ENCODE data around the gene PTK6.

Gene PTK6

DNA sequence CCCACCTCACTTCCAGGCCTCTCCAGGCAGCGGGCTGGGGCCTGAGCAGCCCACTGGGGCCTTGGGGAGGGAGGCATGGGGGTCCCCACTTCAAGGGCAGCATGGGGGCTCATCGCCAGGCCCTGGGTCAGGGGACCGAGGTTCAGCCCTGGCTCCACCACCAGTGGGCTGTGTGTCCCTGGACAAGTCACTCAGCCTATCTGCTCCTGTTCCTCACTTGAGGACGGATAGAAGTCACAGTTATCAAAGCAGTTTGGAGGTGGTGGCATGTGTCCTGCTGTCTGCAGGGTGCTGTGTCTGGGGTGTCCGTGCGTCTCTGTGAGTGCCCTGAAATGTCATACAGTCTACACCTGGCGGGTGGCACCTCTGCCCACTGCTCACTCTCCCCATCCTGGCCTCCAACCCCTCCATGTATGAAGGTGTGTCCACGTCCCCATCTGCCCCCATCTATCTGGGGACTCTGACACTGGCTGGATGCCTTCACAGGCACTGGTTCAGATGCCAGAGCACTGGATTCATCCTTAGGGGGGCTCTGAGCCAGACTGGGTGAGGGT lies 41.9 kb downstream of the PTK6 start:
- H3K4me3 ChIP-seq (ENCODE audit: low read depth, low read length): no peak overlapping the region
- H3K27ac ChIP-seq (ENCODE audit: low read depth, low read length): no peak overlapping the region
- H2AFZ ChIP-seq (ENCODE audit: low read length, unreplicated experiment): no peak overlapping the region
- peaks cover 16% of the 10 kb centered on the region for H3K27me3 ChIP-seq (ENCODE audit: insufficient read depth, low read length)
- H3K36me3 ChIP-seq (ENCODE audit: insufficient read depth, low read length): no peaks in the 10 kb centered on the region
- H3K4me1 ChIP-seq (ENCODE audit: control insufficient read depth, insufficient read depth, low read length, unreplicated experiment): peaks cover 8% of the 10 kb centered on the region
- H3K79me2 ChIP-seq (ENCODE audit: control insufficient read depth, insufficient read depth, low read length, unreplicated experiment): no peaks in the 10 kb centered on the region

DNA sequence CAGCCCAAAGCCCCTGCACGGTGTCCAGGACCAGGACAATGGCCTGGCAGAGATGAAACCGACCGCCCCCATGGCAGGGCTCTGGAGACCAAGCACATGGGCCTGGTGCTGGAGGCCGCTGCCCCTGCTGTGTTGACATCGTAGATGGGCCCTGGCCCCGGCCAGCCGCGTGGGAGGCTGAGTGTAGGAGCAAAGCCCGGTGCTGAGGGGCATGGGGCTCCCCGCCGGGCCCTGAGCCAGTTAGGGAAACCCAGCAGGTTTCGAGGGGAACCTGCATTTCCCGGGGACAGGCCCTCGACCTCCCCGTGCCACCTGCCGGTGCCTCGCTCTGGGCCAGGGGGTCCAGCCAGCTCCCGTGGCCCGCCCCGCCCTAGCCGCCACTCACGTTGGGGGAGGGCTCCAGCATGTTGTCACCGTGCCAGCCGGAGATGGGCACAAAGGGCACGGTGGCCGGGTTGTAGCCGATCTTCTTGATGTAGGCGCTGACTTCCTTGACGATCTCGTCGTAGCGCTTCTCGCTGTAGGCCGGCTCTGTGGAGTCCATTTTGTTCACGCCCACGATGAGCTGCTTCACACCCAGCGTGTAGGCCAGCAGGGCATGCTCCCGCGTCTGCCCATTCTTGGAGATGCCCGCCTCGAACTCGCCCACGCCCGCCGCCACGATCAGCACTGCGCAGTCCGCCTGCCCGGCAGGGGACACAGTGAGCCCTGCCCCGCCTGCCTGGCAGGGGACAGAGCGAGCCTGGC lies 42.6 kb downstream of the PTK6 start:
- no peaks in the 10 kb centered on the region for H3K36me3 ChIP-seq (ENCODE audit: insufficient read depth, low read length)
- H3K27me3 ChIP-seq (ENCODE audit: insufficient read depth, low read length): peaks cover 12% of the 10 kb centered on the region
- no peak overlapping the region for H2AFZ ChIP-seq (ENCODE audit: low read length, unreplicated experiment)
- no peak overlapping the region for H3K27ac ChIP-seq (ENCODE audit: low read depth, low read length)
- H3K4me1 ChIP-seq (ENCODE audit: control insufficient read depth, insufficient read depth, low read length, unreplicated experiment): peaks cover 8% of the 10 kb centered on the region
- H3K4me3 ChIP-seq (ENCODE audit: low read depth, low read length): no peak overlapping the region
- H3K79me2 ChIP-seq (ENCODE audit: control insufficient read depth, insufficient read depth, low read length, unreplicated experiment): no peaks in the 10 kb centered on the region

DNA sequence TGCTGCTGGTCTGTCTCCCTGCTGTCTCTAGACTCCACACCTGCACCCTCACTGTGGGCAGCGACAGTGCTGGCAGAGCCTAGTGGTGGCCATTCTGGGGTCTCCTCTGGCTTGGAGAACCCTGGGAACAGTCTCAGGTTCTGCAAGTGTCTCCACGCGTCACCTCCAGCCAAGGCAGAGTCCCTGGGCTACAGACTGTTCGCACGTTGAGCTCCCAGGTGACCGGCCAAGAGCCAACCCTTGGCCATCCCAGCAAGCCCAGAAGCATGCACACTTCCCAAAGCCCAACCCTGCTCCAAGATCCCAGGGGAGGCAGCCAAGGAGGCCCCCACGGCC lies 43.1 kb downstream of the PTK6 start:
- Histone ChIP-seq H3K79me2 (ENCODE audit: control insufficient read depth, insufficient read depth, low read length, unreplicated experiment) (no peaks in the 10 kb centered on the region), H3K4me3 (ENCODE audit: low read depth, low read length) (no peak overlapping the region), H3K36me3 (ENCODE audit: insufficient read depth, low read length) (no peaks in the 10 kb centered on the region), H2AFZ (ENCODE audit: low read length, unreplicated experiment) (no peak overlapping the region), H3K27ac (ENCODE audit: low read depth, low read length) (no peak overlapping the region), H3K4me1 (ENCODE audit: control insufficient read depth, insufficient read depth, low read length, unreplicated experiment) (peaks cover 8% of the 10 kb centered on the region), H3K27me3 (ENCODE audit: insufficient read depth, low read length) (peaks cover 14% of the 10 kb centered on the region)

DNA sequence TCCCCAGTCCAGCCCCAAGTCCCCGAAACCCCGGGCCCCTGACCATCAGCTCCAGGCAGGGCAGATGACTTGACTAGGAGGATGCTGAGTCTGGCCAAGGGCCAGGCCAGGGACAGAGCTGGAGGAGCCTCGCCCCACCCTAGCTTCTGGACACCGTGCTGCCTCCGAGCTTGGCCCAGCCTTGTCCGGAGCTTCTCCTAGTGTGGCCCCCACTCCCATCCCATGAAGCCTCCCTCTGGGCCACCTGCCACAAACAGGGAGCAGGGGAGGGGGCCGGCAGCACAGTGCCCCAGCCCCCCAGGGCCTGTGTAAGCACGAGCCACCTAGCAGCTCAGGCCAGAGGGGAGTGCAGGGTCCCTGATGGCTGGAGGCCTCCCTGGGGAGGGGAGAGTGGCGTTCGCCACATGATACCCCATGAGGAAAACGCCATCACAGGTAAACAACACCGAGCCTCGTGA lies 43.6 kb downstream of the PTK6 start:
- no peaks in the 10 kb centered on the region for H3K79me2 ChIP-seq (ENCODE audit: control insufficient read depth, insufficient read depth, low read length, unreplicated experiment)
- peaks cover 8% of the 10 kb centered on the region for H3K4me1 ChIP-seq (ENCODE audit: control insufficient read depth, insufficient read depth, low read length, unreplicated experiment)
- no peak overlapping the region for H3K27ac ChIP-seq (ENCODE audit: low read depth, low read length)
- H3K4me3 ChIP-seq (ENCODE audit: low read depth, low read length): no peak overlapping the region
- peaks cover 19% of the 10 kb centered on the region for H3K27me3 ChIP-seq (ENCODE audit: insufficient read depth, low read length)
- H3K36me3 ChIP-seq (ENCODE audit: insufficient read depth, low read length): no peaks in the 10 kb centered on the region
- H2AFZ ChIP-seq (ENCODE audit: low read length, unreplicated experiment): no peak overlapping the region

DNA sequence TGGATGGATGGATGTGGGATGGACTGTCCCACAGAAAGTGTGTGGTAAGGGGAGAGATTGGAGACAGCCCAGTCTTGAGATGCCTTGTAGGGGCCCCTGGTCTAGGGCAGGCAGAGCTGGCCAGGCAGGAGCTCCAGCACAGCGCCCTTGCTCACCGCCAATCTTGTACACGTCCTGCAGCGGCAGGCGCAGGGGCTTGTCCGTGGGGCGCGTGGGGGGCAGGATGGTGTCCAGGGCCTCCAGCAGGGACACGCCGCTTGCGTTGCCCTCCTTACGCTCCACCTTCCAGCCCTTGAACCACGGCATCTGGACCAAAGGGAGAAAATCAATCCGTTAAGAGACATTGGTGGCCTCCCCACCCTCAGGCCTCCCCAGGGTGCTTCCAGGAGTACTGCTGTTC lies 44.2 kb downstream of the PTK6 start:
- H2AFZ ChIP-seq (ENCODE audit: low read length, unreplicated experiment): no peak overlapping the region
- no peaks in the 10 kb centered on the region for H3K79me2 ChIP-seq (ENCODE audit: control insufficient read depth, insufficient read depth, low read length, unreplicated experiment)
- no peak overlapping the region for H3K27ac ChIP-seq (ENCODE audit: low read depth, low read length)
- H3K36me3 ChIP-seq (ENCODE audit: insufficient read depth, low read length): no peaks in the 10 kb centered on the region
- H3K27me3 ChIP-seq (ENCODE audit: insufficient read depth, low read length): peaks cover 15% of the 10 kb centered on the region
- peaks cover 3% of the 10 kb centered on the region for H3K4me1 ChIP-seq (ENCODE audit: control insufficient read depth, insufficient read depth, low read length, unreplicated experiment)
- no peak overlapping the region for H3K4me3 ChIP-seq (ENCODE audit: low read depth, low read length)

DNA sequence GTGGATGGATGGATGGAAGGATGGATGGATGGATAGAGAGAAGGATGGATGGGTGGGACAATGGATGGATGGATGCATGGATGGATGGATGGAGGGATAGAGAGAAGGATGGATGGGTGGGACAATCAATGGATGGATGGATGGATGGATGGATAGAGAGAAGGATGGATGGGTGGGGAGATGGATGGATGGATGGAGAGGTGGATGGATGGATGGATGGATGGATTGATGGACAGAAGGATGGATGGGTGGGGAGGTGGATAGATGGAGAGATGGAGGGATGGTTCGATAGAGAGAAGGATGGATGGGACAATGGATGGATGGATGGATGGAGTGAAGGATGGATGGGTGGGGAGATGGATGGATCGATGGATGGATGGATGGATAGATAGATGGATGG lies 44.7 kb downstream of the PTK6 start:
- no peak overlapping the region for H2AFZ ChIP-seq (ENCODE audit: low read length, unreplicated experiment)
- peaks cover 20% of the 10 kb centered on the region for H3K27me3 ChIP-seq (ENCODE audit: insufficient read depth, low read length)
- no peak overlapping the region for H3K4me3 ChIP-seq (ENCODE audit: low read depth, low read length)
- H3K36me3 ChIP-seq (ENCODE audit: insufficient read depth, low read length): no peaks in the 10 kb centered on the region
- no peaks in the 10 kb centered on the region for H3K4me1 ChIP-seq (ENCODE audit: control insufficient read depth, insufficient read depth, low read length, unreplicated experiment)
- no peaks in the 10 kb centered on the region for H3K79me2 ChIP-seq (ENCODE audit: control insufficient read depth, insufficient read depth, low read length, unreplicated experiment)
- H3K27ac ChIP-seq (ENCODE audit: low read depth, low read length): no peak overlapping the region

DNA sequence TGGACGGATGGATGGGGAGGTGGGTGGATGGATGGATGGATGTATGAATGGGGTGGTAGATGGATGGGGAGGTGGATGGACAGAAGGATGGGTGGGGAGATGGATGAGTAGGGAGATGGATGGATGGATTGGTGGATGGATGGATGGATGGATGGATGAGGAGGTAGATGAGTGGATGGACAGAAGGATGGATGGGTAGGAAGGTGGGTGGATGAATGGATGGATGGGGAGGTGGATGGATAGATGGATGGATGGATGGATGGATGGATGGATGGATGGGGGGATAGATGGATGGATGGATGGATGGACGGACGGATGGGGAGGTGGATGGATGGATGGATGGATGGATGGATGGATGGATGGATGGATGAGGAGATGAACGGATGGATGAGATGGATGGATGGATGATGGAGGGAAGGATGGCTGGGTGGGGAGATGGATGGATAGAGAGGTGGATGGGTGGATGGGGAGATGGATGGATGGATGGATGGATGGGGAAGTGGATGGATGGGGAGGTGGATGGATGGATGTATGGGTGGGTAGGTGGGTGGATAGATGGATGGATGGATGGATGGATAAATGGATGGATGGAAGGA lies 45.4 kb downstream of the PTK6 start:
- no peak overlapping the region for H3K27ac ChIP-seq (ENCODE audit: low read depth, low read length)
- peaks cover 24% of the 10 kb centered on the region for H3K27me3 ChIP-seq (ENCODE audit: insufficient read depth, low read length)
- no peak overlapping the region for H2AFZ ChIP-seq (ENCODE audit: low read length, unreplicated experiment)
- H3K79me2 ChIP-seq (ENCODE audit: control insufficient read depth, insufficient read depth, low read length, unreplicated experiment): no peaks in the 10 kb centered on the region
- no peak overlapping the region for H3K4me3 ChIP-seq (ENCODE audit: low read depth, low read length)
- no peaks in the 10 kb centered on the region for H3K36me3 ChIP-seq (ENCODE audit: insufficient read depth, low read length)
- no peaks in the 10 kb centered on the region for H3K4me1 ChIP-seq (ENCODE audit: control insufficient read depth, insufficient read depth, low read length, unreplicated experiment)

DNA sequence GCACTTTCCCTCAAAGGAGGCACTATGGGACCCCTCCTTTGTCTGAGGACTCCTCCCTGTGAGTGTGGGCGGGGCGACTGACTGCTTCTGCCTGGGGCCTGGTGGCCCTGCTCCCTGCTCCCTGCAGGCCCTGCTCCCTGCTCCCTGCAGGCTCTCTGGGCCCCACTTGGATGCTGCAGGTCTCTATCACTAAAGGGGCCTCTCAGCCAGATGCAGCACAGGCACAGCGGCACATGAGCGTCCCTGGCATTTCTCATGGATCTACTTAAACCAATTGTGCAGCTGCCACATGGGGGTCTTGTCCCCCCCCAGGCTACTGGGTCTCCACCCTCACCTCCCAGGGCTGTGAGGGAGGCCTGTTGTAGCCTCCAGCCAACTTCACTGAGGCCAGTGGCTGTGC lies 46.1 kb downstream of the PTK6 start:
- no peaks in the 10 kb centered on the region for H3K36me3 ChIP-seq (ENCODE audit: insufficient read depth, low read length)
- H3K27me3 ChIP-seq (ENCODE audit: insufficient read depth, low read length): peaks cover 24% of the 10 kb centered on the region
- no peak overlapping the region for H2AFZ ChIP-seq (ENCODE audit: low read length, unreplicated experiment)
- no peaks in the 10 kb centered on the region for H3K4me1 ChIP-seq (ENCODE audit: control insufficient read depth, insufficient read depth, low read length, unreplicated experiment)
- no peak overlapping the region for H3K27ac ChIP-seq (ENCODE audit: low read depth, low read length)
- no peaks in the 10 kb centered on the region for H3K79me2 ChIP-seq (ENCODE audit: control insufficient read depth, insufficient read depth, low read length, unreplicated experiment)
- no peak overlapping the region for H3K4me3 ChIP-seq (ENCODE audit: low read depth, low read length)

DNA sequence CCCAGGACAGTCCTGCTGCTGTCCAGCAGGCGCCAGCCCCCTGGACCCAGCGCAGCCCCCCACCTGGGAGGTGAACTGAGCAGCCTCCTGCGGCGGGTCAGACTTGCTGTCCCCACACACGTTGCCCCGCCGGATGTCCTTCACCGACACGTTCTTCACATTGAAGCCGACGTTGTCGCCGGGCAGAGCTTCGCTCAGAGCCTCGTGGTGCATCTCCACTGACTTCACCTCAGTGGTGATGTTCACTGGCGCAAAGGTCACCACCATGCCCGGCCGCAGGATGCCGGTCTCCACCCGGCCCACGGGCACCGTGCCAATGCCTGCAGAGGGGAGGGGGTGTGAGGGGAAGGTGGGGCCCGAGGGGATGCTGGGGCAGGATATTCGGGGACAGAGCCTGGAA lies 46.8 kb downstream of the PTK6 start:
- Histone ChIP-seq H3K27ac (ENCODE audit: low read depth, low read length) (no peak overlapping the region), H2AFZ (ENCODE audit: low read length, unreplicated experiment) (no peak overlapping the region), H3K79me2 (ENCODE audit: control insufficient read depth, insufficient read depth, low read length, unreplicated experiment) (no peaks in the 10 kb centered on the region), H3K4me1 (ENCODE audit: control insufficient read depth, insufficient read depth, low read length, unreplicated experiment) (no peaks in the 10 kb centered on the region), H3K27me3 (ENCODE audit: insufficient read depth, low read length) (peaks cover 24% of the 10 kb centered on the region), H3K36me3 (ENCODE audit: insufficient read depth, low read length) (no peaks in the 10 kb centered on the region), H3K4me3 (ENCODE audit: low read depth, low read length) (no peak overlapping the region)

DNA sequence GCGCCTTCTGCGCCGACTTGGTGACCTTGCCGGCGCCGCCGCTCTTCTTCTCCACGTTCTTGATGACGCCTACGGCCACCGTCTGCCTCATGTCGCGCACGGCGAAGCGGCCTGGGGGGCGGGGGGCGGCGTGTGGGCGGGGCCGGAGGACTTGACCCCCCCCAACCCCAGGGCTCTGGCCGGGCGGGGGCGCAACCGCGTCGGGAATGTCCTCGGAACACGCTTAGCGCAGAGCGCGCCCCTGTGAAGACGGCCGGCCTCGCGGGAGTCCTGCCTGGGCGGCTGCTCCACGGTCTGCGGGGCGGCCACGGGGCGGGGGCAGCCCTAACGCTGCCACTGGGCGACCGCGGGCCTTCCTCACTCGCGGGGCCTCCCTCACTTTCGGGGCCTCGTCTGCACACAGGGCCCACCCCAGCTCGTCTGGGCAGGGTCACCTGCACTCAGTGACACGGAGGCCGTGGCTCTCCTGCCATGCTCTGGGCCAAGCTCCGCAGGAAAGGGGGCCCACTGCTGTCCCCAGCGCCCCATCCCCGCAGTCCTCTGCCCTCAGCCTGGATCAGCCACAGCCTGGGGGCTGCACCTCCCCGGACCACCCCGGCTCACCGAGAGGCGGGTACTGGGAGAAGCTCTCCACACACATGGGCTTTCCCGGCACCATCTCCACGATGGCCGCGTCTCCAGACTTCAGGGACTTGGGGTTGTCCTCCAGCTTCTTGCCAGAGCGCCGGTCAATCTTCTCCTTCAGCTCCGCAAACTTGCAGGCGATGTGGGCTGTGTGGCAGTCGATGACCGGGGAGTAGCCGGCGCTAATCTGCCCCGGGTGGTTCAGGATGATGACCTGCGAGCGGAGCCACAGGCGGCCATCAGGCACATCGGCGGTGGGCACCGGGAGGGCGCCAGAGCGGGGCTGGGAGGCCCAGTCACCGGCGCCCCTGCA lies 48.6 kb downstream of the PTK6 start:
- Histone ChIP-seq H3K36me3 (ENCODE audit: insufficient read depth, low read length) (no peaks in the 10 kb centered on the region), H3K27me3 (ENCODE audit: insufficient read depth, low read length) (peaks cover 24% of the 10 kb centered on the region), H3K27ac (ENCODE audit: low read depth, low read length) (no peak overlapping the region), H3K4me3 (ENCODE audit: low read depth, low read length) (no peak overlapping the region), H3K79me2 (ENCODE audit: control insufficient read depth, insufficient read depth, low read length, unreplicated experiment) (no peaks in the 10 kb centered on the region), H3K4me1 (ENCODE audit: control insufficient read depth, insufficient read depth, low read length, unreplicated experiment) (no peaks in the 10 kb centered on the region), H2AFZ (ENCODE audit: low read length, unreplicated experiment) (no peak overlapping the region)

Measured in ACC112 (cell line).